Testis (tissue), 2 donors: ENCODE data around the gene BIN1.

Experiments used
- CTCF ChIP-seq, 3 experiments: fragments of 450-650 bp in 2 of 3; fragments of 200-600 bp in 1 of 3; sonication (generic) in 1 of 3; IDR thresholded peaks; one replicate each; pipeline ENCODE4 v1.5.1; 2016 to 2019; ENCODE audit warnings: antibody characterized with exemption in 3 of 3, mild to moderate bottlenecking in 2 of 3, moderate library complexity in 1 of 3
- POLR2A ChIP-seq: fragments of 450-650 bp; IDR thresholded peaks from one replicate; pipeline ENCODE4 v1.6.1; 2017; ENCODE audit warnings: antibody characterized with exemption, mild to moderate bottlenecking, moderate library complexity

GRCh38 chr2:127091886-127092285 is 15.1 kb downstream of the BIN1 start:
- TF ChIP-seq POLR2A = no peak
- no peak for TF ChIP-seq CTCF (IDR thresholded peaks at IDR 0.05)
